ENCODE results near the gene B3GNT3. TPM values are rescaled to one million over a fixed set of nuclear protein-coding genes. Genes with fewer than 3 reads are reported as not detected.

The B3GNT3 gene, protein sequence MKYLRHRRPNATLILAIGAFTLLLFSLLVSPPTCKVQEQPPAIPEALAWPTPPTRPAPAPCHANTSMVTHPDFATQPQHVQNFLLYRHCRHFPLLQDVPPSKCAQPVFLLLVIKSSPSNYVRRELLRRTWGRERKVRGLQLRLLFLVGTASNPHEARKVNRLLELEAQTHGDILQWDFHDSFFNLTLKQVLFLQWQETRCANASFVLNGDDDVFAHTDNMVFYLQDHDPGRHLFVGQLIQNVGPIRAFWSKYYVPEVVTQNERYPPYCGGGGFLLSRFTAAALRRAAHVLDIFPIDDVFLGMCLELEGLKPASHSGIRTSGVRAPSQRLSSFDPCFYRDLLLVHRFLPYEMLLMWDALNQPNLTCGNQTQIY
- total RNA-seq = not detected in 2 replicates

GRCh38 chr19:17794731-17795494 is at the start of gene B3GNT3:
Gene B3GNT3, plus strand, starts transcription at chr19:17795138. Its CDS starts 12,670 bp downstream, at chr19:17807808.

DNA sequence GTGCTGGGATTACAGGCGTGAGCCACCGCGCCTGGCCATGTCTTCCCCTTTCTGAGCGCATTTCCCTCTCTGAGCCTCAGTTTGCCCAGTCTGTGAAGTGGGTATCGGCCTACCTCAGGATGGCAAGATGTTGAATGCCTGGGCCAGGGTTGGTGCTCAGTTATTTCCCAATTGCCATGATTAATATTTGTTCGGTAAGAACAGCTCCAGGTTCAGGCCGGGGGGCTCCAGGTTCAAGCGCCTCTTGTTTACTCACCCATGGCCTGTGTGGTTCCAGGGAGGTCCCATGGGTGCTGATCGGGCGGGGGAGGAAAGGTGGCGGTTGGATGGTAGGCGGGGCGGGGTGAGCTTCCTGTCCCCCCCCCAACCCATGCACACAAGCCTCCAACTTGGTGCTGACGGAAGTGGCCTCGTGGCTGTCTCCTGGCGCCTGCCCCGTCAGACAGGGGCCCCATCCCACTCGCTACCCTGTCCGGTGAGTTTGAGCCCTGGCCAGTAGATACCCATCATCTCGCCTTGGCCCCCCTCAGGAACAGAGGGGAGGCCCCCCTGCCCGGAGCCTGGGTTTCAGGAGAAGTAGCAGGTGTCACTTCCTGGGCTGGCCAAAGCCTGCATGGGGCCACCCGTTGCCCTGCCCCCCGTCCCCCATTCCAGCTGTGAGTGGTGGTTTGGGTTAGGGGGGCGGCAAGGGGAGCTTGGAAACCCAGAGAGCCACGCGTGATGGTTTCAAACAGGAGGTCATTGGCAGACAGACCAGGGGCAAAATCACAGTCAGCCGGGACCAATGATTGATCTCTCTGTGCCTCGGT is 43.6 kb upstream of the B3GNT3 start, which contains the start of gene FCHO1:
Gene FCHO1 (plus strand): TSS at position 375 of the 809 bp plus-strand sequence. CDS start 3,688 bp downstream, outside the sequence.

GRCh38 chr19:17821190-17821589 is 26.3 kb downstream of the B3GNT3 start, which contains the start of gene INSL3:
Gene INSL3, minus strand, starts transcription at chr19:17821519. Its CDS starts 13 bp downstream, at chr19:17821506.

DNA sequence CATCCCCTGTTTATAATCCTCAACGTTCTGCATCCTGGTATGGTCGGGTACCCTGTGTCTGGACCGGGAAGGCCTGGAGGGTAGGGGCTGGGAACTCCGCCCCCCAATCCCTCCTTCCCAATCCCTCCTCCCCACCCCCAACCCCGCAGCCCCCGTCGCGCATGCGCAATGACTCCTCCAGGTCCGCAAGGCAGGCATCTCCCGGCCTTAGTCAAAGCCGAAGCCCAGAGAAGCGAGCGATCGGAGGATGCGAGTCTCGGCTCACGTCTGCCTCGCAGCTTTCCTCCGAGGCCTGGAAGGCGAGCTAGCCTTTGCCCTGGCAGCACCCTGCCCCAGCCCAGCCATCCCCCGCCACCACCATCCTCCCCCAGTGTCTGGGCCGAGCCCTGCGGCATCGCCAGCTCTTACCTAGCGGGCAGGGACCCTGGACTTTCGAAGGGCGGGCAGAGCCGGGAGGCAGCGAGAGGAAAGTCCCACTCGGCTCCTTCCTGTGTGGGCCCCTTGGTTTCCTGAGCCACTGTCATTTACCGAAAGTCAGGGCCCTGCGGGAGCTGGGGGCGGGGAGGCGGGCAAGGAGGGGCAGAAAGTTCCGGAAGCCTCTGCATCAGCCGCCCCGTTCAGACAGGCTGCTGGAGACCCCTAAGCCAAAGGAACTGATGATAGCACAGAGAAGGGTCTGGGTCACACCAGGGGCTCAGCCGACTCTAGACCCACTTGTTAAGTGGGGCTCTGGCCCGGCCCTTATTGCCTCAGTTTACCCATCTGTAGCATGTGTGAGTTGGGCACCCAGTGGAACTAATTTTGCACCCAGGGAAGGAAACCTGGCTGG is 52.8 kb downstream of the B3GNT3 start, which contains the start of gene JAK3:
Gene JAK3 (minus strand): TSS at position 445 of the 829 bp plus-strand sequence. CDS start 3,565 bp downstream, outside the sequence.

DNA sequence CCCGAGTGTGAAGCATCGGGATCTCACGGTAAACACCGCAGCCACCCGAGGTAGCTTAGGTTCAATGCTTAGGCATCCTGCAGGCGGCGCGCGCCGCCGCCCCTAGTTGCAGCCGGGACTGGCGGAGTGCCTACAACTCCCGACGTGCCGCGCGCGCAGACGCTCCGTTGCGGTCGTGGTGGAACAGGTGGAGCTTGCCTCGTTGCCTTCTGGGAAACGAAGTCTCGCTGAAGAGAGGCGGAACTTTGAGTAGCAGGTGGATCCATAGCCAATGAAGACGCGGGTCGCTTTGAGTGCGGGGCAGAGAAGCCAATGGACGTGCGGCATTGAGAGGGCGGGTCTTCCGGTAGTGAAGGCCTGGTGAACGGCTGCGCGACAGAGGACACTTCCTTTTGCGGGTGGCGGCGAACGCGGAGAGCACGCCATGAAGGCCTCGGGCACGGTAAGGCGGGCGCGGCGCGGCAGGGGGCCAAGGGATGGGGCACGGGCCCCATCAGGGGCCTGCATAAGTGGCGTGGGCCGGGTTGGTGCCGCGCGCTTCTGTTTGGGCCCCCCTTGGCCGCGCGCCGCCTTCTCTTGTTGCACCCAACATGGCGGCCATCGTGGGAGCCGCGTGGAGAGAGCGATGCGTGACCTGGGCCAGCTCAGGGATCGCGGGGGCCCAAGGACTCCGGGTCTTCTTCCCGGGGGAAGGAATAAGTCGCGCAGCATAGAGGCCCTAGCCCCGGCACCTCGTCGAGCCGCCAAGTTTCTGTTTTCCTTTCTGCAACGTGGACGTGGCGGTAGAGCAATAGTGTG is 64.8 kb downstream of the B3GNT3 start, which contains the start of gene RPL18A:
Gene RPL18A (plus strand): TSS at position 378 of the 798 bp plus-strand sequence. CDS start 47 bp downstream, at position 425.

Small RNA genes within 50 kb of the gene (small RNA-seq; reads per million reads assigned to genes)
- not detected for gene SNORA68 (ENCODE audit: low replicate concordance)

Other genes starting within 250 kb of the B3GNT3 start
- gene COLGALT1, start 239.5 kb upstream of the B3GNT3 start, total RNA-seq = 200 and 201 TPM in 2 replicates
- 0.44 and 1.3 TPM in 2 replicates for gene UNC13A, start 106.8 kb upstream of the B3GNT3 start, total RNA-seq
- gene MAP1S, start 75.7 kb upstream of the B3GNT3 start, total RNA-seq = 26.7 and 26.8 TPM in 2 replicates
- 0.72 and 1.3 TPM in 2 replicates for gene FCHO1, start 43.7 kb upstream of the B3GNT3 start, total RNA-seq
- not detected in 2 replicates for gene INSL3, start 26.4 kb downstream of the B3GNT3 start, total RNA-seq
- 3.9 and 4.8 TPM in 2 replicates for gene JAK3, start 52.8 kb downstream of the B3GNT3 start, total RNA-seq
- 1,284 and 1,800 TPM in 2 replicates for gene RPL18A, start 64.8 kb downstream of the B3GNT3 start, total RNA-seq
- gene SLC5A5, start 76.8 kb downstream of the B3GNT3 start, total RNA-seq = not detected in 2 replicates
- 27.5 and 35.2 TPM in 2 replicates for gene CCDC124, start 137.9 kb downstream of the B3GNT3 start, total RNA-seq
- gene KCNN1, start 172.0 kb downstream of the B3GNT3 start, total RNA-seq = not detected in 2 replicates
- 4.6 and 8.9 TPM in 2 replicates for gene ARRDC2, start 213.0 kb downstream of the B3GNT3 start, total RNA-seq